Measurements from ENCODE around the gene ANKFY1. TPM values are rescaled to one million over a fixed set of nuclear protein-coding genes. Genes with fewer than 3 reads are reported as not detected.
A peak's percentile ranks its signal among the peaks of the same experiment; 100 is the strongest.

ANKFY1 gene
- total and polyA plus RNA-seq, 9 donors, result 13.7 to 65.1 (median 45.7) TPM

GRCh38 chr17:4166419-4166818 lies 97.4 kb downstream of the ANKFY1 start:
- no peaks in the 10 kb centered on the region for H3K9me3 ChIP-seq
- no peak for TF ChIP-seq POLR2A (IDR thresholded peaks at IDR 0.05)
- TF ChIP-seq CTCF (IDR thresholded peaks at IDR 0.05), result no peak
- no peak for TF ChIP-seq EP300 (IDR thresholded peaks at IDR 0.05)
- H3K36me3 ChIP-seq, result no peaks in the 10 kb centered on the region
- no peak overlapping the region for H3K27ac ChIP-seq
- 66 to 70% (median 68%) methylated on average over 8 of the region's 8 CpGs for WGBS, 3 donors
- intact Hi-C loops (cut with DNase I), result no loop called here
- H3K27me3 ChIP-seq, result no peaks in the 10 kb centered on the region
- H3K4me3 ChIP-seq, result no peak overlapping the region
- no peak for DNase-seq
- no peaks in the 10 kb centered on the region for H3K4me1 ChIP-seq (ENCODE audit: insufficient read depth)

- Histone ChIP-seq H3K4me1 (ENCODE audit: insufficient read depth) (no peaks in the 10 kb centered on the region), H3K27ac (no peak overlapping the region), H3K36me3 (no peaks in the 10 kb centered on the region), H3K4me3 (no peak overlapping the region), H3K9me3 (no peaks in the 10 kb centered on the region), H3K27me3 (no peaks in the 10 kb centered on the region)
- intact Hi-C loops (cut with DNase I), result no loop called here
- no peak for DNase-seq
- TF ChIP-seq CTCF (IDR thresholded peaks at IDR 0.05) (no peak), EP300 (IDR thresholded peaks at IDR 0.05) (no peak), POLR2A (IDR thresholded peaks at IDR 0.05) (no peak)
- WGBS, 3 donors, result 67 to 77% (median 73%) methylated on average over 10 of the region's 10 CpGs
Measured at GRCh38 chr17:4165301-4166010, 98.3 kb downstream of the ANKFY1 start.

GRCh38 chr17:4163951-4164350 lies 99.8 kb downstream of the ANKFY1 start:
- DNase-seq, result peak in 2 of 5 donors; percentile 33 to 40
- Histone ChIP-seq H3K27ac (no peak overlapping the region), H3K4me1 (ENCODE audit: insufficient read depth) (no peaks in the 10 kb centered on the region), H3K9me3 (no peaks in the 10 kb centered on the region), H3K4me3 (no peak overlapping the region), H3K36me3 (no peaks in the 10 kb centered on the region), H3K27me3 (no peaks in the 10 kb centered on the region)
- intact Hi-C loops (cut with DNase I), result no loop called here
- WGBS, 3 donors, result 30 to 43% (median 41%) methylated on average over 6 of the region's 6 CpGs
- no peak for TF ChIP-seq POLR2A (IDR thresholded peaks at IDR 0.05)
- no peak for TF ChIP-seq EP300 (IDR thresholded peaks at IDR 0.05)
- no peak for TF ChIP-seq CTCF (IDR thresholded peaks at IDR 0.05)

- Histone ChIP-seq H3K36me3 (no peaks in the 10 kb centered on the region), H3K9me3 (no peaks in the 10 kb centered on the region), H3K27ac (peak overlapping the region in 1 of 2 donors; percentile 2), H3K27me3 (no peaks in the 10 kb centered on the region), H3K4me1 (ENCODE audit: insufficient read depth) (no peaks in the 10 kb centered on the region), H3K4me3 (no peak overlapping the region)
- intact Hi-C loops (cut with DNase I), result no loop called here
- no peak for TF ChIP-seq CTCF (IDR thresholded peaks at IDR 0.05)
- no peak for TF ChIP-seq POLR2A (IDR thresholded peaks at IDR 0.05)
- 70 to 76% (median 75%) methylated on average over 14 of the region's 14 CpGs for WGBS, 3 donors
- no peak for DNase-seq
Measured at GRCh38 chr17:4162775-4163466, 100.9 kb downstream of the ANKFY1 start.
